Muscle of leg (tissue), 11 donors: ENCODE results near the gene CDH22. TPM values are rescaled to one million over a fixed set of nuclear protein-coding genes. Genes with fewer than 3 reads are reported as not detected.

Source experiments
- DNase-seq: peaks from one replicate; pipeline ENCODE4 v3.0.0; 2013
- H3K27ac ChIP-seq: one replicate; pipeline ENCODE4 v1.5.1; 2013; ENCODE audit warnings: mild to moderate bottlenecking, low read length, control low read depth
- H3K27me3 ChIP-seq: one replicate; pipeline ENCODE4 v1.6.1; 2013; ENCODE audit warnings: low read length; ENCODE audit not compliant: control insufficient read depth, insufficient read depth
- H3K36me3 ChIP-seq: one replicate; pipeline ENCODE4 v1.6.1; 2013; ENCODE audit warnings: low read length; ENCODE audit not compliant: control insufficient read depth, insufficient read depth
- H3K4me1 ChIP-seq: one replicate; pipeline ENCODE4 v1.6.1; 2013; ENCODE audit warnings: low read length; ENCODE audit not compliant: control insufficient read depth, insufficient read depth
- H3K4me3 ChIP-seq: one replicate; pipeline ENCODE4 v1.5.1; 2013; ENCODE audit warnings: low read length, control low read depth
- H3K9me3 ChIP-seq: replicated peaks from 2 replicates; pipeline ENCODE4 v1.6.1; 2013; ENCODE audit warnings: low read depth, low read length; ENCODE audit not compliant: control insufficient read depth
- WGBS: methylation state at CpG from one replicate; pipeline ENCODE4 v1.1.5; 2013; ENCODE audit warnings: missing lambda C conversion rate; ENCODE audit not compliant: insufficient coverage; 5-methylcytosine and 5-hydroxymethylcytosine counted together
- polyA plus RNA-seq, 8 donors: library from polyadenylated mRNA; unstranded; fragments of 120-200 nt; gene quantifications; one replicate each; pipeline versions ENCODE4 v1.2.1 to v1.2.3, GENCODE V29; 2013; ENCODE audit warnings: inconsistent platforms in 1 of 8, low replicate concordance in 1 of 8; ENCODE audit not compliant: insufficient read length in 8 of 8, insufficient read depth in 1 of 8
- total RNA-seq: library from RNA; stranded (reverse); fragments of 120-200 nt; gene quantifications from one replicate; pipeline ENCODE4 v1.2.4, GENCODE V29; 2013

The CDH22 gene
- total and polyA plus RNA-seq, 9 donors: 0.13 to 0.43 (median 0.25) TPM

DNA sequence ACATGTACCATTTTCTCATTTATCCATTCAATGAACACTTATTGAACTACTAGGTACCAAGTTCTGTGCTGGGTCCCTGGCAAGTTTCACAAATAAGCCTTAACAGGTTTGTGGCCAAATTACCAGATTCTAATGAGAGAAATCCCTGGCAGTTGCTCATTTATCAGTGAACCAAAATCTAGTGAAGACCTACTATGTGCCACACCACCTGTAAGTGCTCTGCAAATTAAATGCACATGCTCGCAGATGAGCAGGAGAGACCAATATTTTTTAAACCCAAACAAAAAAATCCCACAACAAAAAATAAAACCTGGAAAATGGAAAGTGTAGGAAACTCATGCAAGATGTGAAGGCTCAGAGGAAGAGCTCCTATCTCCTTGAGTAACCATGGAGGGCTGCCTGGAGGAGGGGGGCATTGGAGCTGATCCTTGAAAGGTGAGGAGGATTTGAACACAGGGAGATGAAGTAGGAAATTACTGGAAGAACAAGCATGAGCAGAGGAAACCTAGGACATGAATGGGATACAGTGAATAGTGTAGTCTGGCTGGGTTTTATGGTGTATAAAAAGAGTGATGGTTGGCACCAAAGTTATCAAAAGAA is 48.9 kb downstream of the CDH22 start:
- no peak for DNase-seq
- no CpG with 5 or more reads among the region's 1 CpG for WGBS
- H3K27me3 ChIP-seq: peaks cover 26% of the 10 kb centered on the region

DNA sequence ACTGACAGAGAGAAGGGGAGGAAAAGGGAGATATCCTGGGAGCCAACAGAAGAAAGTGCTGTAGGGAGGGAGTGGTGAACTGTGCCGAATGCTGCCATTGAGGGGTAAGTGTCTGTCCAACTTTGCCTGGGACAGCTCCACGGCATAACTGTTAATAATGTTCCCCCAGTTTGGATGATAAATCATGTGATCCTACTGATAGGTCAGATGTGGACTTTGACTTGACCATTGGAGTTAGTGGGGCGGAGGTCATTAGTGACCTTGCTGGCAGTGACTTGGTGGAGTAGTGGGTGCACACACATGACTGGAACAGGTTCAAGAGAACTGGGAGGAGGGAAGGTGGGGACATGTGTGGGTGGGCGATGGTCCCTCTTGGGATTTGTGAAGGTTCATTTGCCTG is 50.4 kb downstream of the CDH22 start:
- DNase-seq: no peak
- no peak overlapping the region for H3K4me3 ChIP-seq
- no peaks in the 10 kb centered on the region for H3K36me3 ChIP-seq
- H3K9me3 ChIP-seq: no peaks in the 10 kb centered on the region
- WGBS: 64% methylated on average over 3 of the region's 4 CpGs
- peaks cover 35% of the 10 kb centered on the region for H3K27me3 ChIP-seq
- peaks cover 4% of the 10 kb centered on the region for H3K4me1 ChIP-seq
- no peak overlapping the region for H3K27ac ChIP-seq

More for the DNA sequence above, 48.9 kb downstream of the CDH22 start:
- Histone ChIP-seq H3K4me3 (no peak overlapping the region), H3K9me3 (no peaks in the 10 kb centered on the region), H3K4me1 (peaks cover 4% of the 10 kb centered on the region), H3K27ac (no peak overlapping the region), H3K36me3 (no peaks in the 10 kb centered on the region)

DNA sequence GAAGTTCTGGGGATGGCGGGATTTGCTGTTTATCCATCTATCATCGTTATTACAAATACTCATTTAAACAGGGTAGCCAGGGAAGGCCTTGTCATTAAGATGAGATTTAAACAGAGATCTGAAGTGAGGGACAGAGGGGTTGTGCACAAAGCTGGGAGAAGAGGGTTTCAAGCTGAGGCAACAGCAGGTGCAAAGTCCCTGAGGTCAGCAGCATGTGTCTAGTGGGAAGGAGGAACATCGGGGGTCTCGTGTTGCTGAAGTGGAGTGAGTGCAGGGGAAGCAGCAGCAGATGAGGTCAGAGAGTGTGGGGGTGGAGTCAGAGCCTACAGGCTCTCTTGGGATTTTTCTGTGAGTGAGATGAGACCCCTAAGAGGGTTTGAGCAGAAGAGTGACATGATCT is 52.0 kb downstream of the CDH22 start:
- 28% methylated on average over 2 of the region's 4 CpGs for WGBS
- no peak for DNase-seq
- Histone ChIP-seq H3K4me1 (peaks cover 4% of the 10 kb centered on the region), H3K27me3 (peaks cover 50% of the 10 kb centered on the region), H3K36me3 (no peaks in the 10 kb centered on the region), H3K9me3 (no peaks in the 10 kb centered on the region), H3K4me3 (no peak overlapping the region), H3K27ac (no peak overlapping the region)

DNA sequence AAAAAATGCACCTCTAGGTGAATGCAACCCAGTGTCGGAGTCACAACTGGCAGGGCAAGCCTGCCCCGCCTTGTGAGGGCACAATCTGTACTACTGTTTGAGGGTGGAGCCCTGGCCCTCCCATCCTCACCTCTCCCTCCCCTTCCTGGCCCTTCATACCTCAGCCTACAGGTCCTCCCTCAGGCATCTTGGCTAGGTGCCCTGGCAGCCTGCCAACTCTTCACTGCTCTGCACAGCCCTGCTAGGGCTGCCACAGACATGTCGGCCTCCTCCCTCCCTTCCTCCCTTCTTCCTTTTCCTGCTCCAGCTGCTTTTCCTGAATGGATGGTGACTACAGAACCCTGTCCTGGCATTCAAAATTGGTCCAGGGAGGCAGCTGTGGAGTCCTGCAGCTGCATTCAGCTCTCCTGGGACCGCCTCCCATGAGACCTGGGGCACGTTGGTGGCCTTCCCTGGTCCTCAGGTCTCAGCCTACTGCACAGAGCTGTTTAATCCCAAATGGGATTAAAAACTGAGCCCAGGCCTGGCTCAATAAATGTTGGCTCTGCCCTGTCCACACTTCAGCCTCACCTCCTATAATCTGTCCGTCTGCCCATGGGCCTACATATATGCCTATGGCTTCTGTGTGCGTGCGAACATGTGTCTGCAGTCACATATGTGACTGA is 52.7 kb downstream of the CDH22 start:
- H3K4me3 ChIP-seq: no peak overlapping the region
- no peaks in the 10 kb centered on the region for H3K36me3 ChIP-seq
- 46% methylated on average over 8 of the region's 8 CpGs for WGBS
- DNase-seq: peak; percentile 34
- no peak overlapping the region for H3K27ac ChIP-seq
- no peaks in the 10 kb centered on the region for H3K9me3 ChIP-seq
- H3K4me1 ChIP-seq: peaks cover 4% of the 10 kb centered on the region
- peaks cover 55% of the 10 kb centered on the region for H3K27me3 ChIP-seq

DNA sequence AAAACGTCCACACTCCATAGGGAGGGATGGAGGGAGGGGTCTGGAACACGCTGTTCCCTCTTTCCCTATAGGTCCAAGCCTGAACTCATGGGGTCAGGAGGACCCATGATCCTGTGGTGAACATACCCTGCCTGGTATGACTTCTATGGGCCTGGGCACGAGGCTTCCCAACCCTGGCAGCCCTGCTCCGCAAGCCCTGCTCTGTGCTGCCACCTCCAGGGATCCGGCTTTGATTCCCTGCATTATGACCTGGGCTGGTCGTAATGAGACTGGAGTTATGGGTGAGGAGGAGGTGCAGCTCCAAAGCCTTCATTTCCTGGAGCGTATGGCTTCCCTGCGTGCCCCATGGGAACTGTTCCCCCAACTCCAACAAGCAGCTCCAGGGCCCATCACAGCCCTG is 54.9 kb downstream of the CDH22 start:
- Histone ChIP-seq H3K27me3 (peaks cover 70% of the 10 kb centered on the region), H3K36me3 (no peaks in the 10 kb centered on the region), H3K9me3 (no peaks in the 10 kb centered on the region), H3K27ac (no peak overlapping the region), H3K4me1 (peaks cover 4% of the 10 kb centered on the region), H3K4me3 (no peak overlapping the region)
- WGBS: 0% methylated on average over 2 of the region's 8 CpGs
- DNase-seq: no peak

DNA sequence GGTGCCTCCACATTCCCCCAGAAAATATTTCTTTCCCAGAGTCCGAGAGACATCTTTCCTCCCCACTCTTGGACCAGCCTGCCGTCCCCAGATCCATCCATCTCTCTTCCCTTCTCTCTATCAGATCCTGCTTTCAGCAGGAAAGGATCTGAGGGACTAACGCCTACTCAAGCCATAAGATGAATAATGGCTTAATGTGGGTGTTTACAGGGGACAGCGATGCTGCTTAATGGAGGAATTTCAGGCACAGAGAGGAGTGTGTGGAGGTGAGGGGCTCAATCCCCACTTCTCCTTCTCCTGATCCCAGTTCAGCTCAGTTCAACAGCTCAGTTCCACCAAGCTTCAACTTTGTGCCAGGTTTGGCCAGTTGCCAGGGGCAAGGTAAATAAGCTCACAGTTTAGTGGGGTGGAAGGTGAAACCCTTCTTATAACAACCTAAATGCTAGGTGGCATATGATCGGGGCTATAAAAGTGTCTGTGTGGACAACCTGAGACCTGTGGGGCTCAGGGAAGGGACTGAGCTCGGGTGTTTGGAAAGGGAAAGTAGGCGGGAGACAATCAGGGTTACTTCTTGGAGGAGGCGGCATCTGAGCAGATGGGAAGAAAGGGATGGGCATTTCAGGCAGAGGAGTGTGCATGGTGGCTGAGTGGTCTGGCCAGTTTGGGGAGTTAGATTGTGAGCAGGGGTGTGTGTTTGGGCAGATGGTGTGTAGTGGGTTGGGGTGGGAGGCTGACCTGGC is 55.8 kb downstream of the CDH22 start:
- Histone ChIP-seq H3K4me3 (no peak overlapping the region), H3K4me1 (peaks cover 4% of the 10 kb centered on the region), H3K9me3 (no peaks in the 10 kb centered on the region), H3K36me3 (no peaks in the 10 kb centered on the region), H3K27ac (no peak overlapping the region), H3K27me3 (peaks cover 72% of the 10 kb centered on the region)
- WGBS: 71% methylated on average over 5 of the region's 8 CpGs
- no peak for DNase-seq

DNA sequence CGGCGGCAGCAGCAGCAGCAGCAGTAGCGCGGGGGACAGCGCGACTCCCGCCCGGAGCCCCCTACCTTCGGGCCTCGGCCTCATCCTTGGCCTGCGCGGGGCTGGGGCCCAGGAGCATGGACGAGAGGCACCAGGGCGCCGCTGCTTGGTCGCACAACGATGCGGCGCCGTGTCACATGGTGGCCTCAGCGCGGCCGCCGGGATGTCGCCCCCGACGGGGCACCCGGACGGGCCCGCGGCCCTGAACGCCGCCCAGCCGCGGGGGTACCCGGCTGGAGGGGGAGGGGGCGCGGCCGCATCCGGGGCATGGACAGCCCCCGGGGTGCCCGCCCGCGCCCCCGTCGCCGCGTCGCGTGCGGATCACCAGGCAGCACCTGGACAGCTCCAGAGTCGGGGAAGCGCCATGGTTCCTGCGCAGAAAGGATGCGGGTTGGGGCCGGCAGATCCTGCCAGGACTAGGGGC is 57.1 kb downstream of the CDH22 start:
- H3K36me3 ChIP-seq: no peaks in the 10 kb centered on the region
- no peak overlapping the region for H3K27ac ChIP-seq
- no peak for DNase-seq
- peaks cover 82% of the 10 kb centered on the region for H3K27me3 ChIP-seq
- WGBS: 1% methylated on average over 40 of the region's 56 CpGs
- H3K4me3 ChIP-seq: no peak overlapping the region
- peaks cover 4% of the 10 kb centered on the region for H3K4me1 ChIP-seq
- no peaks in the 10 kb centered on the region for H3K9me3 ChIP-seq

DNA sequence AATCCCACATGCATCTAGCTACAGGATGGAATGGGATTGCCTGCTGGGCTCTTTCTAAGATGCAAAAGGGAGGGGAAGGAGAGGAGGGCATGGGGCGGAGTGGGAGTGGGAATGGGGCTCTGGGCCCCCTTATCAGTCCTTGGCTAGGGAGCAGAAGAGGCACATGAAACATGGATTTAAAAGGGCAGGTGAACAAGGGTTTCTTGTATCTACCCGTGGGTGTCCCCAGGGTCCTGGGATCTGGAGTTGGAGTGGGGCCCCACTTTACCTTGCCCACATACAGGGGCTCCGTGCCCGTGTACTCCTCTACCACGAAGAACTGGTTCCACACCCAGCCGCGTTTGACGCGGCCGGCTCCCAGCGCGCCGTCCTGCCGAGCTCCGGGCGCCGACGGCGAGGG is 57.5 kb downstream of the CDH22 start:
- Histone ChIP-seq H3K27me3 (peaks cover 85% of the 10 kb centered on the region), H3K9me3 (no peaks in the 10 kb centered on the region), H3K36me3 (no peaks in the 10 kb centered on the region), H3K4me1 (peaks cover 4% of the 10 kb centered on the region), H3K27ac (no peak overlapping the region), H3K4me3 (no peak overlapping the region)
- WGBS: 4% methylated on average over 18 of the region's 19 CpGs
- no peak for DNase-seq

DNA sequence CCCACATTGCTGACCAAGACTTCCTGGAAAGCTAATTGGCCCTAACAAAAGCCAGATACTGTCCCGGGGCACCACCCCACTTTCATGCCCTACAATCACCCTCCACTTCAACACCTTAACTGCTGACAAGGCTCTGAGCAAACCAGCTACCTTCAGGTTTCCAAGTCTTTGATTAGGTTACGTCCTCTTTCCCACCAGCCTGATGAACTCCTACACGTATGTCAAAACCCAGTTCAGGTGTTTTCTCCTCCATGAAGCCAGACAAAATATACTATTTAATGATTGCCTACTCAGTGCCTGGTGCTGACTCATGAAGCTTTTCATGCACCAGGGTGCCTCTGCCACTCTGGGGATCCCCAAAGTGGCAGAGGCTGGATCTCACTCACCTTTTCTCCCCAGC is 58.6 kb downstream of the CDH22 start:
- no peaks in the 10 kb centered on the region for H3K9me3 ChIP-seq

DNA sequence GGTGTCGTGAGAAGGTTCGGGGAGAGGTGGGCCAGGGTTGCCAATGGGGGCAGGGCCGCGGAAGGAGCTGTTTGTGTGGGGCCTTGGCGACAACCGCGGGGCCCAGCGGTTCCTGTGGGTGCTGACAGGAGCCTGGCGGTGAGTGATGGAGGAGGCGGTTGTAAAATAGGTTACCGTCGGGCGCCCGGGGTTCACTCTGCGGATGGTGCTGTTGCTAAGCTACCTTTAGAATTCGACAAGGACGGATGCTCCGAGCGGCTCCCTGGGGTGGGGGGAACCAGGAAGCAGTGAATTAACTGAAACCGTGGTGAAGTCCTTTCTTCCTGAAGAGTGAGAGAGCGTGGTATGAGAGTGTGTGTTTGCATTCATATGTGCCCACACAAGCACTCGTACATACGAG is 61.7 kb downstream of the CDH22 start:
- Histone ChIP-seq H3K27ac (no peak overlapping the region), H3K9me3 (no peaks in the 10 kb centered on the region), H3K27me3 (peaks cover 74% of the 10 kb centered on the region), H3K4me1 (no peaks in the 10 kb centered on the region), H3K36me3 (no peaks in the 10 kb centered on the region), H3K4me3 (no peak overlapping the region)
- DNase-seq: no peak
- WGBS: 3% methylated on average over 16 of the region's 23 CpGs

More for the DNA sequence above, 58.6 kb downstream of the CDH22 start:
- WGBS: 67% methylated on average over 3 of the region's 3 CpGs
- H3K27me3 ChIP-seq: peaks cover 87% of the 10 kb centered on the region
- H3K4me3 ChIP-seq: no peak overlapping the region
- no peak for DNase-seq
- no peaks in the 10 kb centered on the region for H3K36me3 ChIP-seq
- H3K27ac ChIP-seq: no peak overlapping the region
- no peaks in the 10 kb centered on the region for H3K4me1 ChIP-seq
